Stimulated activated CD8-positive, alpha-beta memory T cell treated with anti-CD3 and anti-CD28 coated beads, Interleukin-12 subunit alpha, Interleukin-12 subunit beta, amount 100 ng/mL, for 4 hours (primary cell): ENCODE data around the gene ROBO4.
A peak's percentile ranks its signal among the peaks of the same experiment; 100 is the strongest.

Experiments
- DNase-seq: peaks from one replicate; pipeline ENCODE4 v3.0.0-alpha.2; 2020; ENCODE audit warnings: low read depth

ROBO4 gene

DNA sequence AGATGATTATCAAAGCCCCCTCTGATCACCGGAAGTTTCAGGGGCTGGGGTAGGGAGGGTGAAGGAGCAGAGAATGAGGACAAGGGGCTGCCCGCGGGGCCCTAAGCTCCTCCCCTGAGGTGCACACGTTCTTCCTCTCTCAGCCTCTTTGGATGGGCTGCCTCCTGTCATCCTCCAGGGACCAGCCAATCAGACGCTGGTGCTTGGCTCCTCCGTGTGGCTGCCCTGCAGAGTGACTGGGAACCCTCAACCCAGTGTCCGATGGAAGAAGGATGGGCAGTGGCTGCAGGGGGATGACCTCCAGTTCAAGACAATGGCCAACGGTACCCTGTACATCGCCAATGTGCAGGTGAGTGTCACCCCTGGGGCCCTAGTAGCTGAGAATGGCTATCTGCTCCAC, 24.9 kb downstream of the ROBO4 start:
- no peak for DNase-seq

DNA sequence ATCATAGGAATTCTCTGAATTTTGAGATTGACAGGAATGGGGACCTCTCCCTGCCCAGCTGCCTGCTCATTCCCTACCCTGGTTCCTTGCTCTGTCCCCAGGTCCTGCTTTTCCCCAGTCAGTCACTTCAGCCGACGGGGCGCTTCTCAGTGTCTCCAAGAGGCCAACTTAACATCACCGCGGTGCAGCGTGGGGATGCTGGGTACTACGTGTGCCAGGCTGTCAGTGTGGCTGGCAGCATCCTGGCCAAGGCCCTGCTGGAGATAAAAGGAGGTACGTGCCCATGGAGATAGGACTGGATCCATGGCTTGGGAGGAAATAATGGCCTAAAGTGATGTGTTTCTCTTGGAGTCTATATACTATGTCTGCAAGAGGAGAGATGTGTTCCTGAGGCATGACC, 25.4 kb downstream of the ROBO4 start:
- DNase-seq = no peak

DNA sequence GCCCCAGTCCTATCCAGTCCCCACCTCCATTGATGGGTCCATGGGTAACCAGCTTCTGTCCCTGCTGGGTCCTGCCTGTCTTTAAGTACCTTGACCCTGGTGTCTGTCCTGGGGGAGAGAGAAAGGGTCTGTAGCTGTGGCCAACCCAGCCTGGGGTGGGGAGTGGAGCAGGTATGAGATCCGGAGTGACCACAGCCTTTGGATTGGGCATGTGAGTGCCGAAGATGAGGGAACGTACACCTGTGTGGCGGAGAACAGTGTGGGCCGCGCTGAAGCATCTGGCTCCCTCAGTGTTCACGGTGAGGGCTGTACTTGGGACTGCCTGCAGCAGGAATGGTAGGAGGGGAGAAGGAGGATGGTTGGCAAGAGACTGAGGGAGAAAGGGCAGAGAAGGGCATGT, 27.2 kb downstream of the ROBO4 start:
- DNase-seq = no peak

DNA sequence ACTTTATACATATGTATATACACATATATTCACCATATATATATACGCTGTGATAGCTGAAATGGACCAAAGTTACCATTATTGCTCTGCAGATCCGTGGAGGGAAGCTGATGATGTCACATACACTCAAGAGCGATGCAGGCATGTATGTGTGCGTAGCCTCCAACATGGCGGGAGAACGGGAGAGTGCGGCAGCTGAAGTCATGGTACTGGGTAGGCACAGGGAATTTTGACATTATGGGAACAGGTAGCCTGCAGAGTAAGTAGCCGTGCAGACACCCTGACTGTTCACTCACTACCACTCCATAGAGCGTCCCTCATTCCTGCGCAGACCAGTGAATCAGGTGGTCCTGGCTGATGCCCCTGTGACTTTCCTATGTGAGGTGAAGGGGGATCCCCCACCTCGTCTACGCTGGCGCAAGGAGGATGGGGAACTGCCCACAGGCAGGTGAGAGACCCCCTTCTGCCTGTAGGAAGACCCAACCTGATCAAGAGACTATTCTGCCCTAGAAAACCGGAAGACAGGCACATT, 27.7 kb downstream of the ROBO4 start:
- DNase-seq = no peak

DNA sequence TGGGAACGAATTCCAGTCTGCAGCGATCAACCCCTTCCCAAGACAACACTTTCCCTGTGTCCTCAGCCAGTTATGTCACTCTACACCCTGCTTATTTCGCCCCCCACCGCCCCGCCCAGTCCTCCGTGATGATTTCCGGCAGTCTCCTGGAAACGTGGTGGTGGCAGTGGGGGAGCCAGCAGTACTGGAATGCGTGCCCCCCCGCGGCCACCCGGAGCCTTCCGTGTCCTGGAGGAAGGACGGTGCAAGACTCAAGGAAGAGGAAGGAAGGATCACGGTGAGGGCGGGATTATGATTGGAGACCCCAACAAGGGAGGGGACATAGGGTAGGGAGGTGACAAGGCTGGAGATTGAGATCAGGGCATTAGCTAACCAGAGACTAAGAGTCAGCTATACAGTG, 28.3 kb downstream of the ROBO4 start:
- no peak for DNase-seq

DNA sequence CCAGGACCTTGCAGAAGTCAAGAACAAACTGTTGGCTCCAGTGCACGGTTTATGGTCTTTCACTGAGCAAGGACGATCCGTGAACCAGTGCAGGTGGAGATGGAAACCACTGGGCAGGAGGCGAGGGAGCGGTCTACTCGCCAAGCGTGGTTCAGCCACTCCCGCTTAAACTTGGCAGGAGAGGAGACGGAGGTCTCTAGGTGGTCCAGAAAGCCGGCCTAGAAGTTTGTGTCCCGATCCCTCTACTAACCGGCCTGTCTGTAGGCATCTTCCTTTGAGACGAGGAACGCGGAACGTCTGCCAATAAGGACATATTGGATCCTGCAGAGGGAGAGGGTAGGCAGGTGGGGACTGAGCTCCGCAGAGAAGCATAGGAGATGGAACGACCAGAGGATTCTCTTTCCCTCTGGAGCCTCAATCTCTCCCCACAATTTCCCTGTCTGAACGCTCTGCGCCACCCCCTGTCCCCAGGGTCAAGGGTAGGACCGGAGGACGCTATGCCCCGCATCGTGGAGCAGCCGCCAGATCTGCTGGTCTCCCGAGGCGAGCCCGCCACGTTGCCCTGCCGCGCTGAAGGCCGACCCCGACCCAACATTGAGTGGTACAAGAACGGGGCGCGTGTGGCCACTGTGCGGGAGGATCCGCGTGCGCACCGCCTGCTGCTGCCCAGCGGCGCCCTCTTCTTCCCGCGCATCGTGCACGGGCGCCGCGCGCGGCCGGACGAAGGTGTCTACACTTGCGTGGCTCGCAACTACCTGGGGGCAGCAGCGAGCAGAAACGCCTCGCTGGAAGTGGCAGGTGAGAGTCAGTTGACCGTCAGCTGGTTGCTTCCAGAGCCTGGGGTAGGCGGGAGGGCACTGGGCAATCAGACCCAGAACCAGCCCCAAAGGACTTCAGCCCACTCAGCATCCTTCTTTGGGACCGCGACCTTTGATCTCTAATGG, 29.1 kb downstream of the ROBO4 start:
- DNase-seq = no peak

DNA sequence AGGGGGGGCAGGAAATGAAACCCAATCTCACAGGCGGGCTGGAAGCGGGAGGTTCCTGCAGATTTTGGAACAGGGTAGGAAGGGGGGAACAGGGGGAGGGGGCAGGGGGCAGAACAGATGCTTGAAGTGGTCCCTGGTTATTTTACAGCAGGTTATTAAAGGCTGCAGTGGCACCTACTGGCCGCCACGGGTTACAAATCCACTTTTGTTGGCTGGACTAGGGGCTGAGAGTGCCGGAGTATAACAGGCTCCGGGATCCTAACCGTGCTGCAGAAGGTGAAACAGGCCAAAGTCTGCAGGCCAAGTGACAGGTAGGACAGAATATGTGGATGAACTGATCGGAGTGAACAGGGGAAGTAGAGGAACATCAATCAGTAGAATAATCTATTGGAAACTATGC, 30.0 kb downstream of the ROBO4 start:
- no peak for DNase-seq

DNA sequence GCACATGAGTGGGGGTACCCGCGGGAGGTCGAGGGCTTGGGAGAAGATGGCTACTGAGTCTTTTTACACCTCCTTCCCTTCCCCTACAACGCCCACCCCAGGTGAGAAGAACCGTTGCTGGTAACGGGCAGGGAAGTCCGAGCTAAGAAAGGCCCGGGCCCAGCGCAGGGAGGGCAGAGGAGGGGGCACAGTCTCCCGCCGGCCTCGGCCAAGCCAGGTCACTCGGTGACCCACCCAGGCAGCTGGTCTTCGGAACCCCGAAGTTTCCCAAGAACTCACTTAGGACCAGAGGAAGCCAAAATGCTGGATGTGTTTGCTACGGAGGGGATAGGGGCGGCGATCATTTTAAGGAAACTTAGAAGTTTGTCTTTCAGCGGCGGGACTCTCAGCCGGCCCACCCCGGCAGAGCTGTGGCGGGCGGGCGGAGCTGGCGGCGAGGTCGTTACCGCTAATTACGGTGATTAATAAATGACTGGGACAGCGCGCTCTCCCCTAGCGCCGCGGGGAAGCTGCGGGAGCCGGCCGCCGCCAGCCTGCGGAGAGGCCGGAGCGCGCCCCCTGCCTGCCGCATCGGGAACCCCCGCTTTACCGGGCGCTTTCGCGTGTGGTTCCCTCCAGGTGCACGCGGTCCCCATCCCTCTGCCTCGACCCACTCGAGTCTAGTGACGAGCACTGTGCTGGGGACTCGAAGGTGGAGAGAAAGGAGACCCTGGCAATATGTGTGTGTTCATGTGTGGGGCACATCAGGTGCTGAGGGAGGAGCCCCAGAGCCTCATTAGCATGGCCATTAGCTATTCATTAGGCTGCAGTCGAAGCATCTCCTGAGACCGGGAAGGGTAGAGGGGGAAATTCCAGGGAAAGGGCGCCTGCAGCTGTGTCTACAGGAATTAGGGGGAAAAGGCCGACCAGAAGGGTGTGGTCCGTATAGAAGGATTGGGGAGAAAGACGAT, 31.5 kb downstream of the ROBO4 start:
- DNase-seq = peak; percentile 7

DNA sequence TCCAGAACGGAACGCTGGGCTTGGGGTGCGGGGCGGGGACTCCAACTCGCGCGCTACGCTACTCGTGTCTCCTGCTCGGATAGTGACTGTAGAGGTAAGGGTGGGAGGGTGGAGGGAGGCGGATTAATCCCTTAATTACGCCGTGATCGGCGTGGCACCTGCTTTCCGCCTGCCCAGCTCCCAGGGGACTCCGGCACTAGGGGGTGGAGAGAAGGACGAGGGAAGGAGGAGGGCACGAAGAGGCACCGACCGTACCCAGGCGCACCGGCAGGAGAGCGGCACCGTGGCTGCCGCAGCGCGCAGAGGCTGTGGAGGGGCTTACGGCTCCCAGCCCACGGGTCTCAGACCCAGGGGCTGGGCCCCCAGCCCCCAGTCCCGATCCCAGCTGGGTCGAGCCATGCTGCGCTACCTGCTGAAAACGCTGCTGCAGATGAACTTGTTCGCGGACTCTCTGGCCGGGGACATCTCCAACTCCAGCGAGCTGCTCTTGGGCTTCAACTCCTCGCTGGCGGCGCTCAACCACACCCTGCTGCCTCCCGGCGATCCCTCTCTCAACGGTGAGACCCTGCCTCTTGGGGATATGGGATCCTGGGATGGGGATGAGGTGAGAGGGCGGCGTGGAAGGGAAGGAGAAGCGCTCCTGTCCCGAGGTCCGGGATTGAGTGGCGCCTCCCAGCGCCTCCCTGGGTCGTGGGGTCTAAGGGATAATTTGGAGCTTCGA, 32.3 kb downstream of the ROBO4 start, which contains the start of gene ROBO3:
Gene ROBO3, plus strand, starts transcription at position 252 of the 721 bp plus-strand sequence. Its CDS starts 146 bp downstream, at position 398.
- no peak for DNase-seq

DNA sequence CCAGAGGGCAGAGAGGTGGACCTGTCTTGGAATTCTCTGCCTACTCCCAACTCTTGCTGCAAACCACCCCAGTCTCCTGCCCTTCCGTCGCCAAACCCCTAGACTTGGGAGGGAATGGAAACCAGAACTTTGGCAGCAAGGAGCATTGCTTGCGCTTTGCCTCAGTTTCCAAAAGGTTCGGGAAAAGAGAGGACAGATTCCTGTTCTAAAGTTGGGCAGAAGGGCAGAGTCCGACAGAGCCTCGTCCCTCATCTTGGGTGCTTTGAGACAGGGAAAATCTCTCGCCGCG, 32.8 kb downstream of the ROBO4 start:
- DNase-seq = no peak

DNA sequence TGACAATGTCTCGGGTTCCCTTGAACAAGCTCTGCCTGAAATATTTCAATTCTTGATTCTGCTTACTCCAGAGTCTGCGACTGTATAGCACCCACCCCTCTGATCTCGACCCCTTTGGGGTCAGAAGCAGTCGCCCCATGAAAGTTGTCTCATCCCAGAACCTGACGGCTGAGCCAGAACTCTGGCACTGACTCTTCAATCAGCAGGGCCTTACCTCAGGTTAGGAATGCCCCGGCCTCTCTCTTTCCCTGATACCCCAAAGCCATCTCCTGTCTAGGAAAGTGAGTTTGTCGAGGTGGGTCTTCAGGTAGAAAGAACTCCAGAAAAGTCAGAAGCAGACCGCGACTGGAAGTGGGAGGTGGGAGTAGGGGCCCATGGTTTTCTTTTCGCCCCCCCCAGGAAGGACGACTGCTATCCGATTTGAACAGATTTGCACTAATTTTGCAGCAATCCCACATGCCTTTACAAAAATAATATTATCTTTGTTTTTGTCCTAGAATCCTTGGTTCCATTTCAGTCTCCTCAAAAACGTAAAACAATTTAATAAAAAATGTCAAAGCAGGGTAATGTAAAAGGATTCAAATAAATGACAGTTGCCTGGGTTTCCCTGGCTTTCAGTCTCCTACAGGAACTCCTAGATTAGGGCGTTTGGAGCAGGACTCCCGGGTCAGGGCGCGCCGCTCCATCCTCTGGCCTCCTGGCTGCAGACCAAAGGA, 33.3 kb downstream of the ROBO4 start:
- DNase-seq = no peak

DNA sequence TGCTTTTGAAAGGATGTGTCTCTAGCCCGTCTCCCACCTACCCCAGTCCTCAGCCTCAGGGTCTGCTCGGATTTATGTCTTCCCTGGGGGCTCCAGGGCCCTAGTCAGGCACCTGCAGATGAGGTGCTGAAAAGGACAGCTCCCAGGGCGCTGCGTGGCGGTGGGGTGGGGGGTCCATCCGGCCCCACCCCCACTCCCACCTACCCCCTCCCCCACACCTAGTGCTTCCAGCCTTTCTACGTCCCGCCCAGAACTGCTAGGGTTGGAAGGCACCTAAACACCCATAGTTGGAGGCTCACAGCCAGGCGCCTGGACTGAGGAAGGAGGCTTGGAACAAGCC, 33.9 kb downstream of the ROBO4 start:
- DNase-seq = no peak

DNA sequence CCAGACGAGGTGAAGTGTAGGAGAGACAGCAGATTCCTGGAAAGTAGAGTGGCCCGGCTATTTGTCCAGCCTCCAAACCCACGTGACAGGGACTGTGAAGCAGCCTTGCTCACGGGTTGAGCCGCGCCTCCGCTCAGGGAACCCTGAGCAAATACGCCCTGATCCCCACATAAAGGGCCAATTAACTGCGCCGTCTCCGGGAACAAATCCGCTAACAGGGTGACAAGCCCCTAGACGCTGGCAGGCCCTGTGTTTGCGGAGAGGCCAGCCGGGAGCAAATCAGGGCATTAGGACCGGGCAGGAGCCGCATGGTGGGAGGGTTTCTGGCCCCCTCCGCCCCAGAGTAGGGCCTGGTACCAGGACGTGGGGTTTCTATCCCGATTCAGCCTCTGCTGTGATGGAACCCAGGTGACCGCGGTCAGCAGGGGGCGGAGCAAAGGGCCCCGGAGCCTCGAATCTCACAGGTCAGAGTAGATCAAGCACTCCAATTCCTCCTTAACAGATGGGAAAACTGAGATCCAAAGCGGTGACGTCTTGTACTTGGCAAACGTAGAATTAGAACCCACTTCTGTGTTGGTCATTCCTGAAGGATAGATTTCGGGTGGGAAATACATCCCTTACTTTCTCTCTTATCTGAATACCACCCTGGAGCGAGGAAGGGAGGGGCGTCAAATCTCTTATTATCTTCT, 34.4 kb downstream of the ROBO4 start:
- no peak for DNase-seq

DNA sequence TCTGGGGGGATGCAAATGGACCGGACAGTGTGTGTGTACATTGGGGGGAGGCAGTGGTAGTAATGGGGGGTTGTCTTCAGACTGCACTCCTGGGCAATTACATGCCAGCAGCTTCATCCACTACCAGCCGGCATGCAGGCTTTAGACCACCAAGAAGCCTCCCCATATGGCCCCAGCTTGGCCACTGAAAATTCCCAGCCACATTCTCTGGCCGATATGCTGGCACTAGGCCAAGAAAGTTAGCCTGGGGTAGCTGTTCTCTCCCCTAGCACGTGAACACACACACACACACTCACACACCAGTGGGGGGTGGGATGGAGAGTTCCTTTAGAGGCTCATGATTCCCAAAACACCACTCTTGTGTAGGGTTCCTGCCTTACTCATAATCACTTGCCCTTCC, 36.0 kb downstream of the ROBO4 start:
- DNase-seq = no peak

DNA sequence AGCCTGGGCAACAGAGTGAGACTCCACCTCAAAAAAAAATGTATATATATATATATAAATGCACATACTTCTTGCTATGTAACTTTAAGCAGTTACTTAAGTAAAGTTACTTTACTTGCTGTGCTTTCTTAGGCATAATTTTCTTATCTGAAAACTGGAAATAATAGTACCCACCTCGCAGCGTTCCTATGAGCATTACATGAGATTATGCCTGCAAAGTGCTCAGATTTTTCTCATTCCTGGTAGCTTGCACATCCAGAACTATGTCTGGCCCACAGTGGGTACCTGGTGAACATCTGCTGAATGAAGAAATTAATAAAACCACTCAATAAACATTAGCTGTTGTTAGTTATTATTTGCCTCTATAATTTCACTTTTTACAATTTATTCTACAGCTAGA, 38.5 kb downstream of the ROBO4 start:
- no peak for DNase-seq

DNA sequence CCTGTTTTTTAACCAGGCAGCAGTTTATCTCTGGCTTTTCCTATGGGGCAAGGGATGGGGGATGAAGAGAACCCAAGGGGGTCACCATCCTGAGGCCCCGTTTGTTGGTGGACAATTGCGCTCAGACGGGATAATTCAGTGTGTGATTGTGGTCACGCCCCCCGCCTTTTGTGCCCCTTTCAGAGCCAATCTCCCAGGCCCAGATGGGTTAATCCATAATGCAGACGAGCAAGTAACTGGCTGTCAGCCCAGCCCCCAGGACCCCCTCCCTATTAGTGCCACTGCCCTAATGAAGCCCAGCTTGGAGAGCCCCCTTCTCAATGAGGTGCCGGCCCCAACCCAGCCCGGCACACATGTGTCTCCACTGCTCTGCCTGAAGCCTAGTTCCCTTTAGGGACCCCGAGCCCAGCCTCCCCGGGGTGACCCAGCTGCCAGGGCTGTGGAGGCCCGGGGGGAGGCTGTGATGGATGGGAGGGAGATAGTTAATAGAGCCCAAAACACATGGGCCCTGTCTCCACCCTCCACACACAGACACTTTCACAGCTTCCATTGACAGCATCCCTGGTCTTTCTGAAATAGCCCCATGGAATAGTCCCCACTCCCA, 51.5 kb downstream of the ROBO4 start:
- DNase-seq = no peak

DNA sequence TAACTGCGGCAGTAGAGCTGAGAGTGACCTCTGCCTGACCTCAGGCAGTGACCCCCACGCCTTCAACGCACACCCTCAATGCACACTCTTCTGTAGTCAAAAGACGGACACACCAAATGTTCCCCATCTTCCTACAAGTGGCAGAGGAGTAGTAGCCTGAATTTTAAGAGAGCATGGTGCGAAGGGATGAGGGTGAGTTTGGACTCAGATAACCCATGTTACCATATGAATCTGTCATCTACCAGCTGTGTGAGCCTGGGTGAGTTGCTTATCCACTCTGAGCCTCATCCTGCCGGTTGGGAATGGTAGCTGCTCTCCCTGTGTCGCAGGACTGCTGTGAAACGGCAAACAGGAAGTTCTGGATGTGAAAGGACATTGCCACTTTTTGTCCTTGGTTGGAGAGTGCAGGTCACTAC, 53.0 kb downstream of the ROBO4 start:
- no peak for DNase-seq

DNA sequence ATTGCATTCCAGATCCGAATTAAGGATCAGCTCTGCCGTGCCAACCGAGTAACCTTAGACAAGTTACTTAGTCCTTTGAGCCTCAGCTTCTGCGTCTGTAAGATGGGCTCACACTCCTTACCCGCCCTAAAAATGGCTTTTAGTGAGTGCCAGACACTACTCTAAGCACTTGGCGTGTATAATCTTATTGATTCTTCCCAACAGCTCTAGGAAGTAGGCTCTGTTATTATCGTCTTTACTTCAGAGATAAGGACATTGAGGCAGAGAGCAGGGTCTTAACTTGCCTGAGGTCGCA, 54.1 kb downstream of the ROBO4 start:
- DNase-seq = no peak

DNA sequence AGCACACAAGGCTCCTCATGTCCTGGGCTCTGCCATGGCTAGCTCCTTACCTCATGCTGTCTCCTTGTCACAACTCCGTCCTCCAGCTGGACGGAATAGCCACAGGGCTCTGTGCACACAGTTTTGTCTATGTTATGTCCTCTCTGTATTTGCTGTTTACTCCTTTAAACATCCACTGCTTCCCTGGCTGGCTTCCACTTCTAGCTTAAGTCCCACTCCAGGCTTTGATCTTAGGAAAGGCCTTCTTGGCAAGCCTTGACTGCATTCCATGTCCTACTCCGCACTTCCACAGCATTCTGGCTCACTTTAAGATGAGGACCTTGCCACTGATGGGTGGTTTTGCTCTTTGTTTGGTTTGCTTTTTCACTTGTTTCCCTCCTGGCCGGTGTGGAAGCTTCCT, 55.4 kb downstream of the ROBO4 start:
- no peak for DNase-seq

DNA sequence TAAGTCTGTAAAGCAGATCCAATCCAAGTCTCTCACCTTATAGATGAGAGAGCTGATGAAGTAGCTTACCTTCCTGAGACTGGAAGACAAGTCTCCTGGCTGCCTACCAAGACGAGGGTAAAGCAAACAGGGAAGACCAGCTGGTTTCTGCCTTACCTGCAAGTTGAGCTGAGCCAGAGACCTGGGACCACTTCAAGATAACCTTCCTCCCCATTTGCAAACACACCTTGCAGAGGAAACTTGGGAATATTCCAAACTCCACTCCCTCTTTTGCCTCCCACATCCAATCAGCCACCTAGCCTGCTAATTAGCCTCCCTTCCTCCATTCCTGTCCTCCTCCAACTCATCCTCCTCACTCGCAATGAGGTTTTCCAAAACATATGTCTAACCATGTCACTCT, 55.8 kb downstream of the ROBO4 start:
- DNase-seq = no peak

DNA sequence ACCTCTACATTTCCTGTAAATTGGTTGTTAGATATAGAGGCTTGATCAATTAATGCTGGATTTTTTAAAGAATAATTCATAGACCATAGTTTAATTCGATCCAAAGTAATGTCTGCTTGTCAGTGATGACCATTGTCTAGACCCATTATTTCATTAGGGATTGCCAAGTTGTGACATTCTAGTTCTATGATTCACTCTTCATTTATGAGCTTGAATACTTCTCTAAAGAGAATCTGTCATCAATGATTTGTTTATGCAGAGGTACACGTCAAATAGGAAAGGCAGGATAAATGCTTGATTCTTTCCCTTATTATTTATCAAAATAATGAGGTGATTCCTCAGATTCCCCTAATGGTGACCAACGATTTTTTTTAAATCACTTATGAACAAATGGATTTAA, 56.5 kb downstream of the ROBO4 start:
- no peak for DNase-seq
